LNCaP clone FGC (cell line): ENCODE results near the gene RGS19.

Source experiments
- DNase-seq: peaks from one replicate; pipeline ENCODE4 v3.0.0-alpha.2; 2011; ENCODE audit warnings: low read depth
- H3K4me3 ChIP-seq: 2 replicates; pipeline ENCODE4 v1.5.1; 2011; ENCODE audit warnings: mild to moderate bottlenecking, low read depth, low read length, control low read depth
- TF ChIP-seq, protein P1 (sequence below): IDR thresholded peaks from 2 replicates; pipeline ENCODE4 v1.5.1; 2012; ENCODE audit warnings: mild to moderate bottlenecking; ENCODE audit not compliant: control insufficient read depth, insufficient read depth; ENCODE audit errors: extremely low read depth

RGS19 gene

GRCh38 chr20:64056639-64056888 is 22.8 kb downstream of the RGS19 start:
- TF ChIP-seq, protein P1, sequence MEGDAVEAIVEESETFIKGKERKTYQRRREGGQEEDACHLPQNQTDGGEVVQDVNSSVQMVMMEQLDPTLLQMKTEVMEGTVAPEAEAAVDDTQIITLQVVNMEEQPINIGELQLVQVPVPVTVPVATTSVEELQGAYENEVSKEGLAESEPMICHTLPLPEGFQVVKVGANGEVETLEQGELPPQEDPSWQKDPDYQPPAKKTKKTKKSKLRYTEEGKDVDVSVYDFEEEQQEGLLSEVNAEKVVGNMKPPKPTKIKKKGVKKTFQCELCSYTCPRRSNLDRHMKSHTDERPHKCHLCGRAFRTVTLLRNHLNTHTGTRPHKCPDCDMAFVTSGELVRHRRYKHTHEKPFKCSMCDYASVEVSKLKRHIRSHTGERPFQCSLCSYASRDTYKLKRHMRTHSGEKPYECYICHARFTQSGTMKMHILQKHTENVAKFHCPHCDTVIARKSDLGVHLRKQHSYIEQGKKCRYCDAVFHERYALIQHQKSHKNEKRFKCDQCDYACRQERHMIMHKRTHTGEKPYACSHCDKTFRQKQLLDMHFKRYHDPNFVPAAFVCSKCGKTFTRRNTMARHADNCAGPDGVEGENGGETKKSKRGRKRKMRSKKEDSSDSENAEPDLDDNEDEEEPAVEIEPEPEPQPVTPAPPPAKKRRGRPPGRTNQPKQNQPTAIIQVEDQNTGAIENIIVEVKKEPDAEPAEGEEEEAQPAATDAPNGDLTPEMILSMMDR, result no peak
- no peak for DNase-seq
- no peak overlapping the region for H3K4me3 ChIP-seq

DNA sequence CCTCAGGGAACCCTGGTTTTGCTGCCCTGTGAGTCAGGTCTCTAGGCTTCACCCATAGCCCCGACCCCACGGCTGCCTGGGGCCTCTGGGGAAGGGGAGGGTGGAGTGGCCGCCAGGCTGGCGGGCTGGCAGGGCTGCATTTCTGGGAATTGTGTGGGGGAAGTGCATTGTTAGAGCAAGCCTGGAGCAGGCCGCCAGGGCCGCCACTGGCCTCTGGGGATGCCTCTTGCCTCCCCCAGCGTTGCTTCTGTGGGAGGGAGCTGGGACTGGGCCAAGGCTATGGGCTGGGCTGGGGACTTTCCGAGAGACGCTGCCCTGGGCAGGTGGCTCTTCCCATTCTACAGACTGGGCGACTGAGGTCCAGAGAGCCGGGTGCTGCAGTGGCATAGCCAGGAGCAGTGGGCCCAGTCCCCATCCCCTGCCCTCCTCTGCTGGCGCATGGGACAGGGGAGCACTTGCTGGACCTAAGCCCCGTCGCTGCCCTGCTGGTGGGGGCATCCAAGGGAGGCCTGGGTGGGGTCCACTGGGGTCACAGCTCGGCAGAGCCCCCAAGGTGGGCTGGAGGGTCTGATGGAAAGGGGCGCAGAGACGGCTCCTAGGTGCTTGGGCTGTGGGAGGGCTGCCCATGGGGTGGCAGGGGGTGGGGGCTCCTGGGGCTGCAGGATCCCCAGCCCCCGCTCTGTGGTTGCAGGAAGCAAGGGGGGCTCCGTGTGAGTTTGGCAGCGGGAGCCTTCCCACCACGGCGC is 23.3 kb downstream of the RGS19 start:
- TF ChIP-seq, protein P1, result no peak
- no peak for DNase-seq
- no peak overlapping the region for H3K4me3 ChIP-seq

- DNase-seq, result no peak
- TF ChIP-seq, protein P1, result no peak
- no peak overlapping the region for H3K4me3 ChIP-seq
Measured at GRCh38 chr20:64055396-64055892, 23.9 kb downstream of the RGS19 start.

- TF ChIP-seq, protein P1, result no peak
- no peak for DNase-seq
- no peak overlapping the region for H3K4me3 ChIP-seq
Measured at GRCh38 chr20:64053841-64054661, 25.3 kb downstream of the RGS19 start.

DNA sequence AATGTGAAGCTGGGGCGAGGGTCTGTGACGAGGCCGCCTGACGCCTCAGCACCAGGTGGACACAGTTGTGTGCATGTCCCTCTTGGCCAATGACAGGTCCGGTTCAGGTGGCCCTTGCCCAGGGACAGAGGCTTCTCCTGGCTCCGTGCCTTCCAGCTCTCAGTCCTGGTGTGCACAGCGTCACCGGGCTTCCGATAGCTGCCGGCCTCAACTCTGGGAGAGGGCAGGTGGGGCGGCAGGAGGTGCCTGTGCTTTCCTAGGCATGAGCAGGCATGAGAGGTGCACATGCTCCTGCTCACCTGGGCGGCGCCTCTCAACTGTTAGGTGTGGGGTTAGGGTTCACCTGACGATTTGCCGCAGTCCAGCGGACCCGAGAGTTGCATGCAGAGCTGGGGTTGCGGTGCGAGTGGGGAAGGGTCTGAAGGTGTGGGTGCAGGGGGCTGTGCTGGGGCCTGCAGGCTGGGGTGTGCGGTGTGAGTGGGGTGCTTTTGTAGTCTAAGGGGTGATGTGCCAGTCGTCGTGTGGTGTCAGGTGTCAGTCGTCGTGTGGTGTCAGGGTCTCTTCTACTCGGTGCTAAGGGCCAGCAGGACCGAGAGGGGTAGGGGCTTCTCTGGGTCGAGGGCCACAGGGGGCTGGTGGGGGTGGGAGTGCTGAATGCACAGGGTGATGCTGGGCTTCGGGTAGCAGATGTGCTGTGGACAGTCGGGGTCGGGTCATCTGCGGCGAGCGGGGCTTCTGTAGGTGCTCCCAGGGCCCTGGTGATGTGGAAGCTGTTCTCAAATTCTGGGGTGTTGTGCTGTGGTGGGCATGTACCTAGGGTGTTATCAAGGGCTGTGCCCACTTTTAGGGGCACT is 26.1 kb downstream of the RGS19 start:
- H3K4me3 ChIP-seq, result no peak overlapping the region
- no peak for DNase-seq

DNA sequence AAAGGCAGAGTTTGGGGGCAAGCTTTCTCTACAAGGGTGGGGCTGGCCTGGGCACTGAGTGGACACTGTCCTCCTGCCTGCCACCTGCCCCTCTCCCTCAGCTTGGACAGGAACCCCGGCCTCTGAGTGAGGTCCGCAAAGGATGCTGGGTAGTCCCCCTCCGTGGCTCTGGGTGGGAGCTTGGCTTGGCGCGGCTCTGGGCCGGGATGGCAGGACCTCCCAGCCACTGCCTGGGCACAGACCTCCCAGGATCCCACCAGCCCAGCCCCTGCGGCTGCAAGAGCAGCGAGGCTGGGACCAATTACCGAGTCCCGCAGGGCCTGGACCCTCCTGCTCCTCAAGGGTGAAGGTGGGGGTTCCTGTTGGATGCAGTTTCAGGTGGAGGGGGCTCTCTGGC is 27.0 kb downstream of the RGS19 start:
- TF ChIP-seq, protein P1, result no peak
- no peak overlapping the region for H3K4me3 ChIP-seq
- no peak for DNase-seq

More for the DNA sequence above, 26.1 kb downstream of the RGS19 start:
- TF ChIP-seq, protein P1, result no peak
